HEK293 (cell line): Measurements from ENCODE around the gene RNU5B-1.
A peak's percentile ranks its signal among the peaks of the same experiment; 100 is the strongest.

ENCODE experiments used
- CTCF ChIA-PET: fragments of 350-600 bp; formaldehyde crosslinking; extraction: SDS; loops from one replicate; lab custom pipeline; 2021; ENCODE audit warnings: antibody characterized with exemption; lab: Yijun Ruan, JAX
- POLR2A ChIA-PET: fragments of 300-600 bp; formaldehyde crosslinking; extraction: SDS; loops from one replicate; lab custom pipeline; 2020; ENCODE audit warnings: antibody characterized with exemption, inconsistent platforms; lab: Yijun Ruan, JAX
- H3K27ac ChIP-seq: fragments of 200-500 bp; sonication (Bioruptor generic); 2 replicates; pipeline ENCODE4 v1.5.1; 2014; ENCODE audit warnings: low read depth, low read length, control low read depth, inconsistent platforms; ENCODE audit errors: extremely low read depth
- H3K36me3 ChIP-seq, 2 experiments: fragments of 200-500 bp in 1 of 2; sonication (Bioruptor generic) in 1 of 2; 1 replicate in 1 of 2; 2 replicates in 1 of 2; pipeline ENCODE4 v1.5.1; 2014 to 2017; ENCODE audit warnings: inconsistent platforms in 2 of 2, low read length in 2 of 2; ENCODE audit not compliant: control insufficient read depth in 2 of 2, insufficient read depth in 1 of 2
- H3K4me1 ChIP-seq: fragments of 200-500 bp; sonication (Bioruptor generic); 2 replicates; pipeline ENCODE4 v1.5.1; 2014; ENCODE audit warnings: mild to moderate bottlenecking, low read length, inconsistent platforms; ENCODE audit not compliant: control insufficient read depth, insufficient read depth
- H3K4me3 ChIP-seq: 2 replicates; pipeline ENCODE4 v1.5.1; 2011; ENCODE audit warnings: low read depth, mild to moderate bottlenecking, control low read depth, low read length, moderate library complexity
- H3K9me3 ChIP-seq: fragments of 200-500 bp; sonication (Bioruptor generic); 2 replicates; pipeline ENCODE4 v1.5.1; 2014; ENCODE audit warnings: low read depth, low read length, inconsistent platforms; ENCODE audit not compliant: control insufficient read depth, insufficient read depth
- EGR2 ChIP-seq: fragments of 450-650 bp; formaldehyde crosslinking; IDR thresholded peaks from 2 replicates; pipeline ENCODE4 v1.5.1; 2016; ENCODE audit warnings: low read depth, missing biosample characterization, missing genetic modification characterization
- GLI4 ChIP-seq: fragments of 450-650 bp; formaldehyde crosslinking; IDR thresholded peaks from 2 replicates; pipeline ENCODE4 v1.5.1; 2016; ENCODE audit warnings: missing biosample characterization, missing genetic modification characterization
- GLIS1 ChIP-seq: fragments of 450-650 bp; formaldehyde crosslinking; IDR thresholded peaks from 2 replicates; pipeline ENCODE4 v1.5.1; 2016; ENCODE audit warnings: missing biosample characterization, missing genetic modification characterization
- HOXA7 ChIP-seq: sonication (generic); formaldehyde crosslinking; IDR thresholded peaks from 2 replicates; pipeline ENCODE4 v1.8.1; 2022; ENCODE audit warnings: missing genetic modification reagents, borderline replicate concordance
- IKZF3 ChIP-seq: fragments of 450-650 bp; IDR thresholded peaks from 2 replicates; pipeline ENCODE4 v1.5.0; 2018; ENCODE audit warnings: missing biosample characterization, mild to moderate bottlenecking, missing genetic modification characterization, moderate library complexity
- OVOL3 ChIP-seq: fragments of 450-650 bp; formaldehyde crosslinking; IDR thresholded peaks from 2 replicates; pipeline ENCODE4 v1.5.1; 2016; ENCODE audit warnings: missing biosample characterization, missing genetic modification characterization
- REPIN1 ChIP-seq: fragments of 450-650 bp; formaldehyde crosslinking; IDR thresholded peaks from 2 replicates; pipeline ENCODE4 v1.5.1; 2017; ENCODE audit warnings: missing biosample characterization, missing genetic modification characterization, low read depth
- SALL2 ChIP-seq: fragments of 450-650 bp; formaldehyde crosslinking; IDR thresholded peaks from 2 replicates; pipeline ENCODE4 v1.5.0; 2017; ENCODE audit warnings: missing biosample characterization, mild to moderate bottlenecking, missing genetic modification characterization, borderline replicate concordance
- ZBTB7A ChIP-seq: fragments of 450-650 bp; formaldehyde crosslinking; IDR thresholded peaks from 2 replicates; pipeline ENCODE4 v1.5.1; 2016; ENCODE audit warnings: low read depth, missing biosample characterization, missing genetic modification characterization
- ZBTB8A ChIP-seq: fragments of 450-650 bp; formaldehyde crosslinking; IDR thresholded peaks from 2 replicates; pipeline ENCODE4 v1.5.1; 2016; ENCODE audit warnings: missing biosample characterization, missing genetic modification characterization
- ZIC2 ChIP-seq: fragments of 450-650 bp; formaldehyde crosslinking; IDR thresholded peaks from 2 replicates; pipeline ENCODE4 v1.5.1; 2016; ENCODE audit warnings: missing biosample characterization, missing genetic modification characterization
- ZNF391 ChIP-seq: fragments of 450-650 bp; formaldehyde crosslinking; IDR thresholded peaks from 2 replicates; pipeline ENCODE4 v1.5.1; 2016; ENCODE audit warnings: low read depth, missing biosample characterization, missing genetic modification characterization, borderline replicate concordance
- ZNF510 ChIP-seq: fragments of 450-650 bp; formaldehyde crosslinking; IDR thresholded peaks from 2 replicates; pipeline ENCODE4 v1.5.1; 2018; ENCODE audit warnings: mild to moderate bottlenecking, missing genetic modification characterization, missing biosample characterization; ENCODE audit not compliant: insufficient replicate concordance
- ZNF621 ChIP-seq: fragments of 450-650 bp; formaldehyde crosslinking; IDR thresholded peaks from 2 replicates; pipeline ENCODE4 v1.5.1; 2017; ENCODE audit warnings: missing biosample characterization, missing genetic modification characterization
- ZNF660 ChIP-seq: fragments of 450-650 bp; IDR thresholded peaks from 2 replicates; pipeline ENCODE4 v1.5.1; 2018; ENCODE audit warnings: missing biosample characterization, mild to moderate bottlenecking, missing genetic modification characterization
- TF ChIP-seq, protein P1 (sequence below): fragments of 450-650 bp; formaldehyde crosslinking; IDR thresholded peaks from 2 replicates; pipeline ENCODE4 v1.5.1; 2016; ENCODE audit warnings: missing biosample characterization, missing genetic modification characterization
- TF ChIP-seq, protein P2 (sequence below): fragments of 450-650 bp; IDR thresholded peaks from 2 replicates; pipeline ENCODE4 v1.5.1; 2018; ENCODE audit warnings: missing biosample characterization, missing genetic modification characterization
- TF ChIP-seq, protein P3 (sequence below): fragments of 450-650 bp; formaldehyde crosslinking; IDR thresholded peaks from 2 replicates; pipeline ENCODE4 v1.5.1; 2017; ENCODE audit warnings: missing biosample characterization, mild to moderate bottlenecking, missing genetic modification characterization, moderate library complexity
- TF ChIP-seq, protein P4 (sequence below): fragments of 450-650 bp; formaldehyde crosslinking; IDR thresholded peaks from 2 replicates; pipeline ENCODE4 v1.5.1; 2016; ENCODE audit warnings: missing biosample characterization, missing genetic modification characterization
- TF ChIP-seq, protein P5 (sequence below): fragments of 450-650 bp; formaldehyde crosslinking; IDR thresholded peaks from 2 replicates; pipeline ENCODE4 v1.5.1; 2016; ENCODE audit warnings: missing biosample characterization, missing genetic modification characterization, borderline replicate concordance
- TF ChIP-seq, protein P6 (sequence below): fragments of 450-650 bp; formaldehyde crosslinking; IDR thresholded peaks from 2 replicates; pipeline ENCODE4 v1.5.1; 2016; ENCODE audit warnings: missing biosample characterization, missing genetic modification characterization

Gene RNU5B-1

DNA sequence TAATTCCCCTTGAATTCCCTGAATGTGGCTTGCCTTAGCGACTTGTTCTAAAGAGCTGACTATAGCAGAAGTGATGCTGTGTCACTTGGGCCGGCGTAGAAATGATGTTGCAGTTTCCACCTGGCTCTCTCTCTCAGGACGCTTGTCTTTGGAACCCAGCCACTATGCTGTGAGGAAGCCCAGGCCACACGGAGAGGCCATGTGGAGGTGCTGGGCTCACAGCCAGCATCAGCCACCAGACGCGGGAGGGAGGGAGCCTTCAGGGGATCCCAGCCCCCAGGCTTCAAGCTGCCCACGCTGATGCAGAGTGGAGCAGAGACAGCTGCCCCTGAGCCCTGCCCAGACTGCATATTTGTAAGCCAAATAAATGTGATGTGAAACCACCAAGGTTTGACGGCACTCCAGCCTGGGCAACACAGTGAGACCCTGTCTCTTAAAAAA lies 18.6 kb downstream of the RNU5B-1 start (continued):
- TF ChIP-seq ZIC2 (tag by site-specific recombination) (peak; percentile 89), EGR2 (peak; percentile 61), GLIS1 (peak; percentile 96), ZBTB8A (tag by site-specific recombination) (0 out of 2 replicates have a peak, but pooled peaks have one; percentile 44), IKZF3 (tag by site-specific recombination) (no peak), ZNF510 (tag by site-specific recombination) (no peak)
- TF ChIP-seq, protein P1, sequence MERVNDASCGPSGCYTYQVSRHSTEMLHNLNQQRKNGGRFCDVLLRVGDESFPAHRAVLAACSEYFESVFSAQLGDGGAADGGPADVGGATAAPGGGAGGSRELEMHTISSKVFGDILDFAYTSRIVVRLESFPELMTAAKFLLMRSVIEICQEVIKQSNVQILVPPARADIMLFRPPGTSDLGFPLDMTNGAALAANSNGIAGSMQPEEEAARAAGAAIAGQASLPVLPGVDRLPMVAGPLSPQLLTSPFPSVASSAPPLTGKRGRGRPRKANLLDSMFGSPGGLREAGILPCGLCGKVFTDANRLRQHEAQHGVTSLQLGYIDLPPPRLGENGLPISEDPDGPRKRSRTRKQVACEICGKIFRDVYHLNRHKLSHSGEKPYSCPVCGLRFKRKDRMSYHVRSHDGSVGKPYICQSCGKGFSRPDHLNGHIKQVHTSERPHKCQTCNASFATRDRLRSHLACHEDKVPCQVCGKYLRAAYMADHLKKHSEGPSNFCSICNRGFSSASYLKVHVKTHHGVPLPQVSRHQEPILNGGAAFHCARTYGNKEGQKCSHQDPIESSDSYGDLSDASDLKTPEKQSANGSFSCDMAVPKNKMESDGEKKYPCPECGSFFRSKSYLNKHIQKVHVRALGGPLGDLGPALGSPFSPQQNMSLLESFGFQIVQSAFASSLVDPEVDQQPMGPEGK (tag by site-specific recombination): peak; percentile 56; the same call in 1 of the 2 replicates
- TF ChIP-seq, protein P2, sequence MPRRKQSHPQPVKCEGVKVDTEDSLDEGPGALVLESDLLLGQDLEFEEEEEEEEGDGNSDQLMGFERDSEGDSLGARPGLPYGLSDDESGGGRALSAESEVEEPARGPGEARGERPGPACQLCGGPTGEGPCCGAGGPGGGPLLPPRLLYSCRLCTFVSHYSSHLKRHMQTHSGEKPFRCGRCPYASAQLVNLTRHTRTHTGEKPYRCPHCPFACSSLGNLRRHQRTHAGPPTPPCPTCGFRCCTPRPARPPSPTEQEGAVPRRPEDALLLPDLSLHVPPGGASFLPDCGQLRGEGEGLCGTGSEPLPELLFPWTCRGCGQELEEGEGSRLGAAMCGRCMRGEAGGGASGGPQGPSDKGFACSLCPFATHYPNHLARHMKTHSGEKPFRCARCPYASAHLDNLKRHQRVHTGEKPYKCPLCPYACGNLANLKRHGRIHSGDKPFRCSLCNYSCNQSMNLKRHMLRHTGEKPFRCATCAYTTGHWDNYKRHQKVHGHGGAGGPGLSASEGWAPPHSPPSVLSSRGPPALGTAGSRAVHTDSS (tag by site-specific recombination): no peak

DNA sequence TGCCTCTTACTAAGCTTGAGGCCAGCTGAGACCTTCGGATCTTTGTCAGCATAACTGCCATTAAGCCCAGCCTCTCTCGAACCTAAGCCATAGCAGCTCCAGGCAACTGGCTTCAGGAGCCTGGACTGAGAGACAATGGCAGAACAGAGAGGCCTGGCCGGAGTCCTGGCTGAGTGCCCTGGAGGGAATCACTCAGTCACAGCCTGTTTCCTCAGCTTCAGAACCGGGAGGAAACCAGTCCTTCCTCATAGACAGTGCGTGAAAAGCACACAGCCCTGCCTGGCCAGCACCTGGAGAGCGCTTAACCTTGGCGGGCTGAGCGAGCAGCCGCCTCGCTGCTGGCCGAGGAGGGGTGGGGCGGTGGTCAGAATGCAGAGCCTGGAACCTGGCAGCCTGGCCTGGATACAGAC lies 21.6 kb downstream of the RNU5B-1 start:
- H3K36me3 ChIP-seq: no peaks in the 10 kb centered on the region
- ChIA-PET CTCF (interaction anchor here (0.8 to 16.1 kb wide), 5 partner anchors 9 to 75 kb away, joined by 3 to 454 read pairs (median 4); partner anchors contain the start of gene IGDCC3), POLR2A (interaction anchor here (0.6 to 1.3 kb wide), 3 partner anchors 9 to 846 kb away, joined by 3 to 5 read pairs (median 5); partner anchors contain the start of gene RNU5B-1)

DNA sequence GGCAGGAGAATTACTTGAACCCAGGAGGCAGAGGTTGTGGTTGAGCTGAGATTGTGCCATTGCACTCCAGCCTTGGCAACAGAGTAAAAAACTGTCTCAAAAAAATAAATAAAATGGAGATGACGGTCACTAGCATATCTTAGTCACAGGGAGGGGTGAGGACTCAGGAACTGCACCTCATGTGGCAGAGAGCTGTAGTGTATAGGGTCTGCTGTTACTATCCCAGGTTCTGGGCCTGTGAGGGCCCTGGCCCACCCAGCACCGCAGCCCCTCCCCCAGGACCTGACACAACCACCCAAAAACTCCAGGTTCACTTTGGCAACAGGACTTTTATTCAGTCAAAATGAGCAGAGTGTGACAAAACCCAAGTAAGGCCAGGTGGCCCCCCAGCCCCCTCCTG lies 22.3 kb downstream of the RNU5B-1 start:
- ChIA-PET CTCF (interaction anchor here (0.6 to 16.1 kb wide), 7 partner anchors 7 to 551 kb away, joined by 3 to 454 read pairs (median 4); partner anchors contain the start of gene IGDCC3), POLR2A (interaction anchor here (0.9 kb wide), 1 partner anchor 22 kb away, joined by 6 read pairs; the partner anchor contains the start of gene RNU5B-1)
- Histone ChIP-seq H3K4me1 (no peaks in the 10 kb centered on the region), H3K9me3 (no peaks in the 10 kb centered on the region), H3K27ac (no peak overlapping the region), H3K4me3 (no peak overlapping the region), H3K36me3 (no peaks in the 10 kb centered on the region)
- no peak for TF ChIP-seq ZBTB7A (tag by site-specific recombination)
- TF ChIP-seq REPIN1 (tag by site-specific recombination): no peak
- TF ChIP-seq ZNF510 (tag by site-specific recombination): no peak
- TF ChIP-seq, protein P3, sequence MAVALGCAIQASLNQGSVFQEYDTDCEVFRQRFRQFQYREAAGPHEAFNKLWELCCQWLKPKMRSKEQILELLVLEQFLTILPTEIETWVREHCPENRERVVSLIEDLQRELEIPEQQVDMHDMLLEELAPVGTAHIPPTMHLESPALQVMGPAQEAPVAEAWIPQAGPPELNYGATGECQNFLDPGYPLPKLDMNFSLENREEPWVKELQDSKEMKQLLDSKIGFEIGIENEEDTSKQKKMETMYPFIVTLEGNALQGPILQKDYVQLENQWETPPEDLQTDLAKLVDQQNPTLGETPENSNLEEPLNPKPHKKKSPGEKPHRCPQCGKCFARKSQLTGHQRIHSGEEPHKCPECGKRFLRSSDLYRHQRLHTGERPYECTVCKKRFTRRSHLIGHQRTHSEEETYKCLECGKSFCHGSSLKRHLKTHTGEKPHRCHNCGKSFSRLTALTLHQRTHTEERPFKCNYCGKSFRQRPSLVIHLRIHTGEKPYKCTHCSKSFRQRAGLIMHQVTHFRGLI (tag by site-specific recombination): no peak
- TF ChIP-seq SALL2 (tag by site-specific recombination): no peak
- TF ChIP-seq ZNF391: no peak
- TF ChIP-seq, protein P4, sequence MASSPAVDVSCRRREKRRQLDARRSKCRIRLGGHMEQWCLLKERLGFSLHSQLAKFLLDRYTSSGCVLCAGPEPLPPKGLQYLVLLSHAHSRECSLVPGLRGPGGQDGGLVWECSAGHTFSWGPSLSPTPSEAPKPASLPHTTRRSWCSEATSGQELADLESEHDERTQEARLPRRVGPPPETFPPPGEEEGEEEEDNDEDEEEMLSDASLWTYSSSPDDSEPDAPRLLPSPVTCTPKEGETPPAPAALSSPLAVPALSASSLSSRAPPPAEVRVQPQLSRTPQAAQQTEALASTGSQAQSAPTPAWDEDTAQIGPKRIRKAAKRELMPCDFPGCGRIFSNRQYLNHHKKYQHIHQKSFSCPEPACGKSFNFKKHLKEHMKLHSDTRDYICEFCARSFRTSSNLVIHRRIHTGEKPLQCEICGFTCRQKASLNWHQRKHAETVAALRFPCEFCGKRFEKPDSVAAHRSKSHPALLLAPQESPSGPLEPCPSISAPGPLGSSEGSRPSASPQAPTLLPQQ (tag by site-specific recombination): no peak
- TF ChIP-seq, protein P5, sequence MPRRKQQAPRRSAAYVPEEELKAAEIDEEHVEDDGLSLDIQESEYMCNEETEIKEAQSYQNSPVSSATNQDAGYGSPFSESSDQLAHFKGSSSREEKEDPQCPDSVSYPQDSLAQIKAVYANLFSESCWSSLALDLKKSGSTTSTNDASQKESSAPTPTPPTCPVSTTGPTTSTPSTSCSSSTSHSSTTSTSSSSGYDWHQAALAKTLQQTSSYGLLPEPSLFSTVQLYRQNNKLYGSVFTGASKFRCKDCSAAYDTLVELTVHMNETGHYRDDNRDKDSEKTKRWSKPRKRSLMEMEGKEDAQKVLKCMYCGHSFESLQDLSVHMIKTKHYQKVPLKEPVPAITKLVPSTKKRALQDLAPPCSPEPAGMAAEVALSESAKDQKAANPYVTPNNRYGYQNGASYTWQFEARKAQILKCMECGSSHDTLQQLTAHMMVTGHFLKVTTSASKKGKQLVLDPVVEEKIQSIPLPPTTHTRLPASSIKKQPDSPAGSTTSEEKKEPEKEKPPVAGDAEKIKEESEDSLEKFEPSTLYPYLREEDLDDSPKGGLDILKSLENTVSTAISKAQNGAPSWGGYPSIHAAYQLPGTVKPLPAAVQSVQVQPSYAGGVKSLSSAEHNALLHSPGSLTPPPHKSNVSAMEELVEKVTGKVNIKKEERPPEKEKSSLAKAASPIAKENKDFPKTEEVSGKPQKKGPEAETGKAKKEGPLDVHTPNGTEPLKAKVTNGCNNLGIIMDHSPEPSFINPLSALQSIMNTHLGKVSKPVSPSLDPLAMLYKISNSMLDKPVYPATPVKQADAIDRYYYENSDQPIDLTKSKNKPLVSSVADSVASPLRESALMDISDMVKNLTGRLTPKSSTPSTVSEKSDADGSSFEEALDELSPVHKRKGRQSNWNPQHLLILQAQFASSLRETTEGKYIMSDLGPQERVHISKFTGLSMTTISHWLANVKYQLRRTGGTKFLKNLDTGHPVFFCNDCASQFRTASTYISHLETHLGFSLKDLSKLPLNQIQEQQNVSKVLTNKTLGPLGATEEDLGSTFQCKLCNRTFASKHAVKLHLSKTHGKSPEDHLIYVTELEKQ (tag by site-specific recombination): no peak
- no peak for TF ChIP-seq GLI4 (tag by site-specific recombination)
- no peak for TF ChIP-seq ZNF660 (tag by site-specific recombination)
- no peak for TF ChIP-seq HOXA7

More for the DNA sequence above, 21.6 kb downstream of the RNU5B-1 start:
- TF ChIP-seq OVOL3 (tag by site-specific recombination) (no peak), ZNF621 (tag by site-specific recombination) (no peak)
- TF ChIP-seq, protein P6, sequence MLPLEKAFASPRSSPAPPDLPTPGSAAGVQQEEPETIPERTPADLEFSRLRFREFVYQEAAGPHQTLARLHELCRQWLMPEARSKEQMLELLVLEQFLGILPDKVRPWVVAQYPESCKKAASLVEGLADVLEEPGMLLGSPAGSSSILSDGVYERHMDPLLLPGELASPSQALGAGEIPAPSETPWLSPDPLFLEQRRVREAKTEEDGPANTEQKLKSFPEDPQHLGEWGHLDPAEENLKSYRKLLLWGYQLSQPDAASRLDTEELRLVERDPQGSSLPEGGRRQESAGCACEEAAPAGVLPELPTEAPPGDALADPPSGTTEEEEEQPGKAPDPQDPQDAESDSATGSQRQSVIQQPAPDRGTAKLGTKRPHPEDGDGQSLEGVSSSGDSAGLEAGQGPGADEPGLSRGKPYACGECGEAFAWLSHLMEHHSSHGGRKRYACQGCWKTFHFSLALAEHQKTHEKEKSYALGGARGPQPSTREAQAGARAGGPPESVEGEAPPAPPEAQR (tag by site-specific recombination): no peak
- H3K9me3 ChIP-seq: no peaks in the 10 kb centered on the region
- no peak overlapping the region for H3K4me3 ChIP-seq
- H3K4me1 ChIP-seq: no peaks in the 10 kb centered on the region
- no peak overlapping the region for H3K27ac ChIP-seq
